ENCODE measurements around the gene SFRP2.

Gene SFRP2

DNA sequence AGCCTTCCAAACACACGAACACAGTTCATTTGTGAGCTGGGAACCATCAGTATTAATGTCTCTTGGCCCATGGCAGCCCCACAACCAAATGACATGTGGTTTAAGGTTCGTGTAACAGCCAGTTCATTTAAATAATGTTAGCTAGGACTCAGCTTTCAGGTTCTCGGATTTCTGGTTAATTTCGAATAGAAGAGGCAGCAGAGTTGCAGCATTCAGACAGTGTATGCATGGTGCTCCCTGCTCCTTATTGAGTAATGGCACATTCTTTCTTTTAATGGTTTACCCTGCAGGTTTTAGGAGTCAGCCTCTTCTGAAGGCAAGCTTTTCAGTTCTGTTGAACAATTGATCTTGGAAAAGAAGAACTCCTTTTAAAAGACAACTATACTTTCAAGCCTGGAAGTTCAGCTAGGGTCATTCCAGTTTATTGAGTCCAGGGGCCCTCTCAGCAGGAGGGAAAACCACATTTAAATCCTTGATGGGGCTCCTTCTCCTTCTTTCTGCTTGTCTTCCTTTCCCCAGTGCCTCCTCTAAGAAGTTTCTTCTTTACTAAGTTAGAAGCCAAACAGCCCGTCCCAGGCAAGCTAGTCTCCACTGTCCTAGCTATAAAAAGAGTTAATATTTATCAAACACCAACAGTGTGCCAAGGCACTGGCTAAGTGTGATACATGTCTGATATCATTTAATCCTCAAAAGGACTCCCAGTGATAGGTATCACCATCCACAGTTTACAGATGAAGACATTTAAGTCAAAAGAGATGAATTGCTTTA is 24.1 kb downstream of the SFRP2 start:
- DNase-seq: no peak

DNA sequence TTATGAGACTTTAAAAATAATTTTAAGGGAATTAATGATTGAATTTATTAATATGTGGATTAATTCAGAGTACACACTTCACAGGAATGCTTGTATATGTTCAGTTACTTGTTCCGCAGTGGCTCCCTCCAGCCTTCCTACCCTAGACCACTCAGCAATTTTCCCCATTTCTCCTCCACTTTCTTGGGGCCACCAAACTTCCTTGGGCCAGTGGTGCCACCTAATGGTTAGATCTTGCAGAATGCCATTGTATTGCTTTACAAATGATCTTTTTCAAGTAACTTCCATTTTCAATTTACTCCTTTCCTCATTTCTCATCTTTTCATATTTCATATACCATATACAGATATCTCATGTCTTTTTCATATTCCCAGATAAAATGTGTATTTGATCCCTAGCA is 25.5 kb downstream of the SFRP2 start:
- DNase-seq: no peak

DNA sequence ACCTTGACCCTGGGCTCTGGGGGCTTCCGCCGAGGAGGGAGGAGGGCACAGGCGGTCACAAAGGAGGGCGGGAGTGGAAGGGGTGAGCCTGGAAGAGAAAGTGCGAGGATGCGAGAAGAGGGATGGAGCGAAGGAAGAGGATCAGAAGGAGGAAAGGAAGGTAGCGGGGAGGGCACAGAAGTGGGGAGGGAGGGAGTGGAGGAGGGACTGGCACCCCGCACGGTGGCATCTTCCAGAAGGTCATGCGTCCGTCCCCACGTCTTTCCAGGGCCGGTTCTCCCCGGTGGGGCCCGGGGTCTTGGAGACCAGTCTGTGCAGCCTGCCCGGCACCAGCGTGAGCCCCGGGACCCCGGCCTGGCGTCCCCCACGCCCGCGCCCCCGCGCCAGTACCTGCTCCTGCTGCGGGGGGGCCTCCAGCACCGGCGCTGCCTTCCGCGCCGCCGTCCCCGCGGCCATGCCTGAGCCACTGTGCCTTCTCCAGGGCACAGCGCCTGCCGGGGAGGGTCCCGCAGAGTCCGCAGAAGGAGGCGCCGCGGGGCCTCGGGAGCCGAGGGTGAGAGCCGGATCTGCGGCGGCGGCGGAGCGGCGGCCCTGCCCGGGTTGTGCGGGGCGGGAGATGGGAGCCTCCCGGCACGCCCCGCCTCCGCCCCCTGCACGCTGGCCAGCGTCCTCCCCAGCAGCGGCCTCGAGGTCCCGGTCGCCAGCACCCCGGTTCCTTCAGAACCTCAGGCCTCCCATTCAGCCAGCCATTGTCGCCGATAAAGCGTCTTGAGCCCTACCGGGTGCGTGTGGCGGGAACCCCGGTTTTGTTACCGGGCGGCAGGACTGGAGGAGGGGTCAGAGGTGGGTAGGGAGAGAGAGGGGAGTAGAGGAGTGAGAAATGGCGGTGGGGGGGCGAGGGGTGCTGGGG is 29.2 kb downstream of the SFRP2 start, which contains the start of gene RNF175:
TSS of gene RNF175 (minus strand) at position 618 of the 910 bp plus-strand sequence. CDS start at position 456, 162 bp downstream.
- DNase-seq: no peak

DNA sequence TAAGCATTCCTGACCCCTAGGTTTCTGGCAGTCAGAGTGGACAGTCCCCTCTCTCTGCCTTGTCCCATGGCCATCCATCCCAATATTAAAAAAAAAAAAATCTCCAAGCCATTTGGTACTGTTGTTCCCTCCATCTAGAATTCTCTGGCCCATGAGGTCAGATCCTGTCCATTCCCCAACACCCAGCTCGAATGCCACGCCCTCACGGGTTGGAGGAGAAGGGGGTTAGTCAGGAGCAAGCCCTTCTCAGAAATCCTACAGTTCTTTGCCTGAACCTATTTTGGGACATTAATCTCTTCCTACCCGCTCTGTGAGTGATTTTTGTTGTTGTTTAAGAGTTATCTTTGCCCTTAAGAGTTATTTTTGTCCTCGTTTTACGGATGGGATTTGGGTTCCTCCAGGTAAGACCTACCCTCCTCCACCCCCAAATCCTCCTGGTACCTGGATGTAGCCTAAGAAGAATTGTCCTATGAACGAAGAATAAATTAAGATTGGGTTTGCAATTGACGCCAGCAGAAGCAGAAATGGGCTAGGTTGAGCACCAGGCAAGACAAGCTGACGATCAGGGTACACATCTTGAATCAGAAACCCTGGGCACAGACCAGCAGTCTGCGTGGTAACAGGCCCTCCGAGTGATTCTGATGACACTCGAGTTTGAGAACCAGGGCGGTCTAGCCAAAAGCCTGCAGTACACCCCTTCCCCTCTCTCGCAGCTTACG is 30.0 kb downstream of the SFRP2 start:
- DNase-seq: no peak

DNA sequence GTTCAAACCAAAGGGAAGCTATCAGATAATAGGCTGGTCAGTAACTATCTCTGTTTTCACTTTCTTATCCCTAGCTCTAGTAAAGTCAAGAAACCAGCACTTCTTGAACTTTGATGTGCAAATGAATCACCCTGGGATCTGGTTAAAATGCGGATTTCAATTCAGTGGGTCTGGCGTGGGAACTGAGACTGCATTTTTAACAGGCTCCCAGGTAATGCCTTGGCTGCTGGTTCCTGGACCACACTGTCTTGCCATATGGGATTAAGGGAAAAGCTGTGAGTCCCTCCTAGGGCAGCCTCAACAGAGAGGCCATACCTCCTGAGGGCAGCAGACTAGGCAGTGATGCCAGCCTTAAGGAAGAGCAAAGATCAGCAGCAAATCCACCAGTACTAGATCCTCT is 30.7 kb downstream of the SFRP2 start:
- no peak for DNase-seq

DNA sequence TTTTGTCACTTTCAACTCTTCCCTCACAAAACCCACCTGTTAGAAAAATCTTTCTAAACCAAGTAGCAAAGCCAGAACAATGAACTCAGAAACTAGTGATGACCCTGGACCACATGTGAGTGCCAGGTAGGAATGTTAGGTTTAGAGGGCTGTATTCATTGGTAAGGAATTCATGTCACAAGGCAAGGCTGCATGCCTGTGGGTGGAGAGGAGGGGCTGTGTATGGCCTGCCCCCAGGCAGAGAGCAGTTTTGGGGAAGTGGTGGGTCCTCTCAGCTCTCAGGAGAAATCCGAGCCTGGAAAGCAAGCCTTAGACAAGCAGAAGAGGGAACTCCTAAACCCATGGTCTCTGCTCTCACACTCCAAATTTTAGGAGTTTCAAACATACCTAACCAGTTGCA is 31.5 kb downstream of the SFRP2 start:
- no peak for DNase-seq

DNA sequence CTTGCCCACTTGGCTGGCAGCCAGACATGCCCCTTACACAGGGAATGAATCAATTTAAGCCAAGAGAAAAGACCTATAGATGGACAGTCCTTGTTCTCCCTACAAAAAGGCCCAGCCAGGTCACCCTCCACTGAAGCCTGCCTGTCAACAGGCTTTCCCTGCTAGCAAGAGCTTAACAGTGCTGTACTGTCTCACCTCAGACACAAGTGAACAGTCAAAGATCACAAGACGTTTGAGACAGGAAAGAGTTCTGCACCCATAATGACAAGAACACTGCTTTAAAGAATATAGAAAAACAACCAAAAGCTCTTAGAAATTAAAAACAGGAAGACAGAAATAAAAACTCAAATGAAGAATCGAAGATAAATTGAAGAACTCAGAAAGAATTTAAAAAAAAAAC is 33.7 kb downstream of the SFRP2 start:
- no peak for DNase-seq

DNA sequence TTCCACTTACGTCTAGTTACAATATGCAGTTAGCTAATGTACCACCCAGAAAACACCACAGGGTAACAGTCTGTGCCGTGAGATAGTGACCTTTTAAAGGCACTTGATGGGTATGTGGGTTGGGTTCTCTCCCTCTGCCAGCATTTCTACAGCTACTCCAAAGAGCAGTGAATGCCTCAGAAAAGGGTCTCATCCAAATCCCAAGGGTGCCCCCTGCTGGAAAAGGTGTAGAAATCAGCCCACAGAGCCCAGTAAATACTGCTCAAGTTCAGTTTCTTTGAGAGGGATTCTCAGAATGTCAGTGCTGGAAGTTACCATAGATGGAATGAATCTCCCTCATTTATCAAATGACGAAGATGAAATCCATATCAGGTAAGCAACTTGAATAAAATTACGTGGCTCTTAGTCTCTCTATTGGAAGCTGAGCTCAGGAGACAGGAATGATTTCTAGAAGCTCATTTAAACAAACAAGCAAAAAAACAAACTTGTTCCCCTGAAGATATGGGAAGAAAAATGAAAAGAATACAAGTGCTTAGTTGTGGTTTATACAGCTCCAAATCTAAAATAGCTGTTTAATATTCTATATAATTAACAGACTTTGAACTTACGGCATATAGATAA is 38.6 kb downstream of the SFRP2 start:
- peak; percentile 32 for DNase-seq

DNA sequence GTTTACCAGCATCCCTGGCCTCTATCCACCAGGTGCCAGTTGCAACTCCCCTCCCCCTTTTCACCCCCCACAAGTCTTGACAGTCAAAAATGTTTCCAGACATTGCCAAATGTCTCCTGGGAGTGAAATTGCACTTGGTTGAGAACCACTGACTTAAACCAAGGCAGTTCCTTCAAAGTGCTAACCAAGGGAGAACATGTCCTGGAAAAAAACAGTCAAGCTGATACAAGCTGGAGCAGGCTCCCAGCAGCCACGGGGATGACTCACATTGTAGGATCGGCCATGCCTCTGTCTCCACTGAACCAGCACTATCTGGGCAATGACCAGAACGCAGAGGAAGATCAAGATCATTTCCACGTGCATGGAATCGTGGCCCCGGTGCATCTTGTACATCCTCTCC is 40.5 kb downstream of the SFRP2 start:
- DNase-seq: no peak

DNA sequence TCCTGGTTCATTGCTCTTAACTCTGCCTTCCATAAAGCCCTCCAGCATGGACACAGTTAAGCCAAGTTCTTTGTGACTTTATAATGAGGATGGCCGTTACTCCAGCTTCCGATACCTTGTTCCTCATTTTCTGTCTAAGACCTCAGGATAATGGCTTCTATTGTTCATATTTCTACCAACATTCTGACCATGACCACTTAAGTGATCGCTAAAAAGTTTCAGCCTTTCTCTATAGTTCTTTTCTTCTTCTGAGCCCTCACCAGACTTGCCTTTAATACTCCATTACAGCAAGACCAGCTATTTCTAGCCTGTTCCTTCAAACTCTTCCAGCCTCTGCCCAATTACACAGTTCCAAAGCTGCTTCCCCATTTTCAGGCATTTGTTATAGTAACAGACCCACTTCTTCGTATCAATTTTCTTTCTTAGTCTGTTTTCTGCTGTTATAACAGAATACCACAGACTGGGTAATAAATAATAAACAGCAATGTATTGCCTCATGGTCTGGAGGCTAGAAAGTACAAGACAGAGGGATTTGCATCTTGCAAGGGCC is 41.4 kb downstream of the SFRP2 start:
- no peak for DNase-seq

DNA sequence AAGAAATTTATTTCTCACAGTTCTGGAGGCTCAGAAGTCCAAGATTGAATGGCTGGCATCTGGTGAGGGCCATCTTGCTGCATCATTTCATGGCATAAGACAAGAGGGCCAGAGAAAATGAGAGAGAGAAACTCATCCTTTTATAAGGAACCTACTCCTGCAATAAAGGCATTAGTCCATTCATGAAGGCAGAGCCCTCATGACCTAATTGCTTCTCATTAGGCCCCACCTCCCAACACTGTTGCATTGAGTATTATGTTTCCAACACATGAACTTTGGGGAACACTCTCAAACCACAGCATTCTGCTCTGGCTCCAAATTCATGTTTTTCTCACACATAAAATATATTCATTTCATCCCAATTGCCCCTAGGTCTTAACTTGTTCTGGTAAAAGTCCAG is 43.2 kb downstream of the SFRP2 start:
- no peak for DNase-seq

DNA sequence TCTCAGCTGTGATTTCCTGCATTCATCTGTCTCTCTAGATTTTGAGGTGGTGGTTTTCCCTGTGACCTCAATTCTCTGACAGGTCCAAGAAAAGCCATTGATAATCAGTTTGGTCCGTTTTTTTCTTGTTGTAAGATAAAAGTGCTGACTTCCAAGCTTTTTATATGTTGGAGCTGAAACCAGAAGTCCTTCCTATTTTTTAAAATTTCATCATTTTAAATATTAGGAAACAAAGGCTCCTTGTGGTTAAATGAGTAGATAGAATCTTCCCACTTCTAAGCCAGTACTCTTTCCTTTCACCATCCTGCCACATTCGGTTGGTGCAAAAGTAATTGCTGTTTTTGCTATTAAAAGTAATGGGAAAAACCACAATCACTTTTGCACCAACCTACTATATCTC is 47.3 kb downstream of the SFRP2 start:
- DNase-seq: no peak

DNA sequence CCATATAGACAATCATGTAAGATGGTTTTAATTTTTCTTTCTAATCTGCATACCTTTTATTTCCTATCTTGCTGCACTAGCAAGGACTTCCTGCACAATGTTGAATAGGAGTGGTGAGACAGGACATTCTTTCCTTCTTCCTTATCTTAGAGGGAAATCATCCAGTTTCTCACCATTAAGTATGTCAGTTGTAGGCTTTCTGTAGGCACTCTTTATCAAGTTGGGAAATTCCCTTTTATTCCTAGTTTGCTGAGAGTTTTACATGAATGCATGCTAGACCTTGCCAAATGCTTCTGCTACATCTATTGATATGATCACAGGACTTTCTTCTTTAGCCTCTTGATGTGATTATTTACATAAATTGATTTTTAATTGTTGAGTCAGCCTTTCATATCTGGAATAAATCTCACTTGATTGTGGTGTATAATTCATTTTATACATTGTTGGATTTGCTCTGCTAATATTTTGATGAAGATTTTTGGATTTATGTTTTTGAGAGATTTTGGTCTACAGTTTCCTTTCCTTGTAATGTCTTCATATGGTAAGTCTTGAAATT is 52.9 kb downstream of the SFRP2 start:
- no peak for DNase-seq

DNA sequence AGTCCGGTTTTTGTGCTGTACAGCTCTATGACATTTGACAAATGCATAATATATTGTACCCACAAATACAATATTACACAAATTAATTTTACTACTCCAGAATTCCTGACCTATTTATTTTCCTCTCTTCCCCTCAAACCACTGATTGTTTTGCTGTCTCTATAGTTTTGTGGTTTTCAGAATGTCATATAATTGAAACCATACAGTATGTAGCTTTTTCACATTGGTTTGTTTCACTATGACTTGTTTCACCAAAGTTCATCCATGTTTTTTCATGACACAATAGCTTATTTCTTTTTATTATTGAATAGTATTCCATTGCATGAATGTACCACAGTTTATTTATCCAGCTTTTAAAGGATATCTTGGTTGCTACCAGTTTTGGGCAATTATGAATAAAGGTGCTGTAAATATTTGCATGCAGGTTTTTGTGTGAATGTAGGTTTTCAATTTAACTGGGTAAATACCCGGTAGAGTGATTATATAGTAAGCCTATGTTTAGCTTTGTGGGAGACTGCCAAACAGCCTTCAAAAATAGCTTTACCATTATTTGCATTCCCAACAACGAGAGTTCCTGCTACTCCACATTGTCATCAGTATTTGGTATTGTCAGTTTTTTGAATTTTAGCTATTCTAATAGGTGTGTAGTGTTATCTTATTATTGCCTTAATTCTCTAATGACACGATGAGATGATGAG is 55.0 kb downstream of the SFRP2 start:
- DNase-seq: no peak

DNA sequence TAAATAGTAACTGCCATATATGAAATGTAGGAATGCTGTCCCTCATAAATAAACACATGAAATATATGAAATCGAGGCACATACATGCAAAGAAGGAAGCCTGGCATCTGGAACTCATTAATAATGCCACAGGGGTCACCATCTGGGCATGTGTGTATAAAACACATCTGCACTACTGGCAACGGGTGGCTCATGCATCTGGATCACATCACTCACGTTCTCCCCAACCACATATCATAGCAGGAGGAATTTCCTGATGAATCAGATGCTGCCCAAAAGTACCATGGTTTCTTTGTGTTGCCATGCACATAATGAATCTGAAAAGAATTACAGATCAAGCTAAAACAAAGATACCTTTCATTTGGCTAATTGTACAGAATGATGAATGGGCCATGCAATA is 57.6 kb downstream of the SFRP2 start:
- DNase-seq: no peak
